HG03039 (cell line): Measurements from ENCODE around the gene ASIC4.

Experiments used
- ATAC-seq: cut with Tn5 transposase; IDR thresholded peaks from one replicate; pipeline ENCODE4 v1.9.1; 2021; ENCODE audit warnings: mild to moderate bottlenecking, moderate library complexity; ENCODE audit not compliant: unreplicated experiment

Gene ASIC4

GRCh38 chr2:219480004-219480403, 34.3 kb upstream of the ASIC4 start:
- ATAC-seq: no peak

- no peak for ATAC-seq
These were observed 31.4 kb upstream of the ASIC4 start for GRCh38 chr2:219482674-219483405.

DNA sequence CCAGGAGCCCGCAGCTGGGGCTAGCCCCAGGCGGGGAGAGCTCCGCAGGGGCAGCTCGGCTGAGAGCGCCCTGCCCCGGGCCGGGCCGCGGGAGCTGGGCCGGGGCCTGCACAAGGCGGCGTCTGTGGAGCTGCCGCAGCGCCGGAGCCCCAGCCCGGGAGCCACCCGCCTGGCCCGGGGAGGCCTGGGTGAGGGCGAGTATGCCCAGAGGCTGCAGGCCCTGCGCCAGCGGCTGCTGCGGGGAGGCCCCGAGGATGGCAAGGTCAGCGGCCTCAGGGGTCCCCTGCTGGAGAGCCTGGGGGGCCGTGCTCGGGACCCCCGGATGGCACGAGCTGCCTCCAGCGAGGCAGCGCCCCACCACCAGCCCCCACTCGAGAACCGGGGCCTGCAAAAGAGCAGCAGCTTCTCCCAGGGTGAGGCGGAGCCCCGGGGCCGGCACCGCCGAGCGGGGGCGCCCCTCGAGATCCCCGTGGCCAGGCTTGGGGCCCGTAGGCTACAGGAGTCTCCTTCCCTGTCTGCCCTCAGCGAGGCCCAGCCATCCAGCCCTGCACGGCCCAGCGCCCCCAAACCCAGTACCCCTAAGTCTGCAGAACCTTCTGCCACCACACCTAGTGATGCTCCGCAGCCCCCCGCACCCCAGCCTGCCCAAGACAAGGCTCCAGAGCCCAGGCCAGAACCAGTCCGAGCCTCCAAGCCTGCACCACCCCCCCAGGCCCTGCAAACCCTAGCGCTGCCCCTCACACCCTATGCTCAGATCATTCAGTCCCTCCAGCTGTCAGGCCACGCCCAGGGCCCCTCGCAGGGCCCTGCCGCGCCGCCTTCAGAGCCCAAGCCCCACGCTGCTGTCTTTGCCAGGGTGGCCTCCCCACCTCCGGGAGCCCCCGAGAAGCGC, 30.6 kb upstream of the ASIC4 start:
- ATAC-seq: no peak

GRCh38 chr2:219484343-219485200, 29.7 kb upstream of the ASIC4 start:
- no peak for ATAC-seq

- no peak for ATAC-seq
These were observed 29.1 kb upstream of the ASIC4 start for GRCh38 chr2:219485201-219485580.

- ATAC-seq: no peak
These were observed 27.8 kb upstream of the ASIC4 start for GRCh38 chr2:219486380-219486959.

- ATAC-seq: no peak
These were observed 26.0 kb upstream of the ASIC4 start for GRCh38 chr2:219488149-219488843.

GRCh38 chr2:219488844-219489194, 25.5 kb upstream of the ASIC4 start:
- no peak for ATAC-seq

DNA sequence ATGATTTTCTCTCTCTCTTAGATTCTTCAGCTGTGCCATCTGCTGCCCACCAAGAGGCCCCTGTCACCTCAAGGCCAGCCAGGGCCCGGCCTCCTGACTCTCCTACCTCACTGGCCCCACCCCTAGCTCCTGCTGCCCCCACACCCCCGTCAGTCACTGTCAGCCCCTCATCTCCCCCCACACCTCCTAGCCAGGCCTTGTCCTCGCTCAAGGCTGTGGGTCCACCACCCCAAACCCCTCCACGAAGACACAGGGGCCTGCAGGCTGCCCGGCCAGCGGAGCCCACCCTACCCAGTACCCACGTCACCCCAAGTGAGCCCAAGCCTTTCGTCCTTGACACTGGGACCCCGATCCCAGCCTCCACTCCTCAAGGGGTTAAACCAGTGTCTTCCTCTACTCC, 25.0 kb upstream of the ASIC4 start:
- no peak for ATAC-seq

GRCh38 chr2:219490186-219490585, 24.1 kb upstream of the ASIC4 start:
- no peak for ATAC-seq

- no peak for ATAC-seq
These were observed 23.6 kb upstream of the ASIC4 start for GRCh38 chr2:219490600-219491130.

- ATAC-seq: no peak
These were observed 22.9 kb upstream of the ASIC4 start for GRCh38 chr2:219491278-219491963.

DNA sequence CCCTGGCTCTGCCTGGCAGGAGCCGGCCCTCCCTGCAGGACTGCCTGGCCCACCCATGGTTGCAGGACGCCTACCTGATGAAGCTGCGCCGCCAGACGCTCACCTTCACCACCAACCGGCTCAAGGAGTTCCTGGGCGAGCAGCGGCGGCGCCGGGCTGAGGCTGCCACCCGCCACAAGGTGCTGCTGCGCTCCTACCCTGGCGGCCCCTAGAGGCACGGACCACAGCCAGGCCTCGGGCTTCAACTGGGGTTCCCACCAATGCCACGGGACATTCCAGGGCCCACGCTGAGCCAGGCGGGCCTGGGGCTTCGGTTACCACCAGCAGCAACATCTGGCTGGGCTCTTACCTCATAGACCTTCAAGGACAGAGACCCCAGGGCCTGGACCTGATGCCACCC, 21.7 kb upstream of the ASIC4 start:
- ATAC-seq: no peak

DNA sequence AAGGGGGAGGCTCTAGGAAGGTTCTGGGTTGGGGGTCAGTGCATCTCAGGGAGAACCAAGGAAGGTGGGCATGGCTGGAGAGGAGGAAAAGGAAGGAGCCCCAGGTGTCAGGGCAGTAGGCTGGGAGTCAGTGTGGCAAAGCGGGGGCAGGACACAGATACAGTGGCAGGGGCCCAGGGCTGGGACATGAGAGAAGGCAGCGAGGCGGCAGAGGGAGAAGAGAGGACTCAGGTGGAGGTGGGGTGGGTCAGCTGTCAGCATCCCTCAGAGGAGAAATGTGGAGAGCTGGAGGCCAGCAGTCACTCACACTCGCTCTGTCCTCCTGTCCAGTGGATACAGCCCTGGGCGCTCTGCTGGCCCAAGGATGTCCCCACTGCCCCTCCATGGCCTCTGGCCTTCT, 21.2 kb upstream of the ASIC4 start:
- no peak for ATAC-seq

DNA sequence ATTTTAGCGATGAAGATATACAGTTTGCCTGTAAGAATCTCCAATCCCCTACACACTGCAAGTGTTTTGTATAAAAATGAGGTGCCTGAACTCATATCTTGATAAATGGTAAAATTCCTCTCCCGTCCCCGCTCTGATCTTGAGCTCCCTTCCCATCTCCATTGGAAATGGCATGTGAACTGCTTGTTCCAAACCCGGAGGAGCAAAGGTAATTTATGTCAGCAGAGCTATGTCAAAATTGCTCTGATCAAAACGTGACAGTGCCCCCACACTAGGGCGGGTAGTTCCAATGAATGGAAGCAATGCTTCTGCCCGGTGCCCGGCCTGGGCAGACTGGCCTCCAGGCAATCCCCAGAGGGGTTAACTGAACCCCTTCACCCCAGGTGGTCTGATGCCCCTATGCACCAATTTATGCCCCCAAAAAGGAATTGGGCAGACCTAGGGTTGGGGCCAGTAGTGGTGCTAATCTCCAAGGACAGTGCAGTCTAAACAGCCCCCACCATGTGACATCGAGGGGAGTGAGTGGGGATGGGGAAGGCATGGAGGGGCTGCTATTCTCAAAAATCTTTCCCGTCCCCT, 19.2 kb upstream of the ASIC4 start:
- ATAC-seq: no peak

DNA sequence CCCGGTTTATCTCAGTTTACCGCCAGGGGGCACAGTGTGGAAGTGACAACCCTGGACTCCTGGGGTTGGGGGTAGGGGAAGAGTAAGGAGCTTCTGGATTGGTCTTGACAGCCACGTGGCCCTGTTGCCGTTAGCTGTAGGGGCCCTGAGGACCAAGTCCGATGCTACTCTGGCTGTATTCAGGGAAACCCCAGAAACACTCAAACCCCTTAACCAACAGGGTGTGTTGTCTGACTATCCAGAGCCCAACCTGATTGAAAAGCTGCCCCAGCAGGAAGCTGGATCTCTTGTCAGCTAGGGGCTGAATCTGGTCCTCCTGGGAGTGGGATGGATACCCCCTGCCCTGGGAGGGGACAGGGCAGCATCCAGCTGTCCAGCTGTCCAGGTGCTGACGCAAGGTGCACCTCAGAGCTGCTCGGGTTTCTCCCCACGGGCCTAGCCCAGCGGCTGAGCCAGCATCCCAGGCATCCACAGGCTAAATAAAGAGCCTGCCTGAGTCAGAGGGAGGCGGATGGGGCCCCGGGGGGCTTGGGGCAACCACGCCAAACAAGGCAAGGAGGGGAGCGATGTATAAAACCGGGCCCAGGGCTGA, 18.7 kb upstream of the ASIC4 start:
- no peak for ATAC-seq

- no peak for ATAC-seq
These were observed 17.9 kb upstream of the ASIC4 start for GRCh38 chr2:219496247-219496824.

DNA sequence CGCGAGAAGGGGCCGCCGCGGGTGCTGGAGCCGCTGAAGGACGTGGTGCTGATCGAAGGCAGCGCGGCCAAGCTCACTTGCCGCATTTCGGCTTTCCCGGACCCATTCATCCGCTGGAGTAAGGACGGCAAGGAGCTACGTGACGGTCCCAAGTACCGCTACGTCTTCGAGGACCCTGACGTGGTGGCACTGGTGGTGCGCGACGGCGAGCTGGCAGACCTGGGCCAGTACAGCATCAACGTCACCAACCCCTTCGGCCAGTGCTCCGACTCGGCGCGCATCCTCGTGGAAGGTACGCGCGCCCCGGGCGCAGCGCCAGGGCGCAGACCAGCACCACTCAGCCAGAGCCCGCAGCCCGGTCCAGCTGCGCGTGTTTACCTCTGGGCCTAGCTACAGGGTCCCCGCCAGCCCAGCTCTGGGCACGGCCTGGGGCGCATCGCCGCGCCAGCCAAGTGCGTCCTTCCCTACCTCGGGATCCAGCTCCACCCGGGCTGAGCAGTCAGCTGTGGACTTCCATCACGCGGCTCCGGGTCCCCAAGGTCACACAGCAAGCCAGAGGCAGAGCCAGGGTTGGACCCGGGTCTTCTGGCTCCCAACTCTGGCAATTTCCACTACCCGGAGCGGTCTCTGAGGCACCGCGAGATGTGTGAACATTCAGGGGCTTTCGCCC, 17.3 kb upstream of the ASIC4 start:
- no peak for ATAC-seq
